HL-60 (cell line): Measurements from ENCODE around the gene GFOD1.

ENCODE experiments used
- DNase-seq, 2 experiments: peaks; one replicate each; pipeline ENCODE4 v3.0.0-alpha.2; 2010 to 2020; ENCODE audit warnings: low read depth in 1 of 2, low spot score in 1 of 2
- H3K27ac ChIP-seq: fragments of 250-450 bp; sonication (Bioruptor Pico); replicated peaks from 2 replicates; pipeline ENCODE4 v1.5.1; 2020; ENCODE audit warnings: mild to moderate bottlenecking, moderate library complexity
- H3K27me3 ChIP-seq: fragments of 250-450 bp; sonication (Bioruptor Pico); 2 replicates; pipeline ENCODE4 v1.5.1; 2021; ENCODE audit warnings: mild to moderate bottlenecking, moderate library complexity; ENCODE audit not compliant: insufficient read depth, poor library complexity, severe bottlenecking
- H3K4me3 ChIP-seq: replicated peaks from 2 replicates; pipeline ENCODE4 v1.5.1; 2011; ENCODE audit warnings: mild to moderate bottlenecking, control low read depth, low read length; ENCODE audit not compliant: insufficient read depth
- GABPA ChIP-seq: IDR thresholded peaks from 2 replicates; pipeline ENCODE4 v1.6.1; 2012; ENCODE audit warnings: low read depth
- POLR2AphosphoS5 ChIP-seq: IDR thresholded peaks from 2 replicates; pipeline ENCODE4 v1.6.1; 2012; ENCODE audit warnings: low read depth
- SPI1 ChIP-seq: IDR thresholded peaks from 2 replicates; pipeline ENCODE4 v1.6.1; 2012; ENCODE audit warnings: low read depth, mild to moderate bottlenecking, borderline replicate concordance
- TF ChIP-seq, protein P1 (sequence below): IDR thresholded peaks from one replicate; pipeline ENCODE4 v1.5.1; 2011; ENCODE audit warnings: low read length, control low read depth, inconsistent platforms; ENCODE audit not compliant: insufficient read depth
- TF ChIP-seq, protein P2 (sequence below): IDR thresholded peaks from 2 replicates; pipeline ENCODE4 v1.6.1; 2012; ENCODE audit warnings: low read depth; ENCODE audit not compliant: insufficient replicate concordance

GFOD1 gene

DNA sequence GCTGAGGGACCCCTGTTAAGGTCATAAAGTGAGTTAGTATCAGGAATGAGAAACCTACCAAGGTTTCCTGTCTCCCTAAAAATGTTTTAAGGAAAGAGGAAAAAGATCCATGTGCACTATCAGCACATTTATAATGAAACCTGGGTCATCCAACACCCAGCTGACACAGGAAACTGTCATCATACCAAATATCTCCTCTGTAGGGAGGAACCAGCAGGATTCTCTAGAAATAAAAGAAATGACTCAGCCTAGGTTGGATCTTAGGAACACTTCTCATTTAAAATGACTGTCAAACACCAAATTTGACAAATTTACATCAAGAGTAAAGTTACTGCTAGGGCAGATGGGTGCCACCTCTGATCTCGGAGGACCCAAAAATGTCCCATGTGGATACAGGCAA, 21.7 kb downstream of the GFOD1 start:
- DNase-seq, result no peak
- H3K27me3 ChIP-seq, result no peaks in the 10 kb centered on the region
- TF ChIP-seq POLR2AphosphoS5, result no peak
- TF ChIP-seq, protein P1, sequence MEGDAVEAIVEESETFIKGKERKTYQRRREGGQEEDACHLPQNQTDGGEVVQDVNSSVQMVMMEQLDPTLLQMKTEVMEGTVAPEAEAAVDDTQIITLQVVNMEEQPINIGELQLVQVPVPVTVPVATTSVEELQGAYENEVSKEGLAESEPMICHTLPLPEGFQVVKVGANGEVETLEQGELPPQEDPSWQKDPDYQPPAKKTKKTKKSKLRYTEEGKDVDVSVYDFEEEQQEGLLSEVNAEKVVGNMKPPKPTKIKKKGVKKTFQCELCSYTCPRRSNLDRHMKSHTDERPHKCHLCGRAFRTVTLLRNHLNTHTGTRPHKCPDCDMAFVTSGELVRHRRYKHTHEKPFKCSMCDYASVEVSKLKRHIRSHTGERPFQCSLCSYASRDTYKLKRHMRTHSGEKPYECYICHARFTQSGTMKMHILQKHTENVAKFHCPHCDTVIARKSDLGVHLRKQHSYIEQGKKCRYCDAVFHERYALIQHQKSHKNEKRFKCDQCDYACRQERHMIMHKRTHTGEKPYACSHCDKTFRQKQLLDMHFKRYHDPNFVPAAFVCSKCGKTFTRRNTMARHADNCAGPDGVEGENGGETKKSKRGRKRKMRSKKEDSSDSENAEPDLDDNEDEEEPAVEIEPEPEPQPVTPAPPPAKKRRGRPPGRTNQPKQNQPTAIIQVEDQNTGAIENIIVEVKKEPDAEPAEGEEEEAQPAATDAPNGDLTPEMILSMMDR, result no peak
- TF ChIP-seq GABPA, result no peak
- TF ChIP-seq SPI1, result no peak
- TF ChIP-seq, protein P2, sequence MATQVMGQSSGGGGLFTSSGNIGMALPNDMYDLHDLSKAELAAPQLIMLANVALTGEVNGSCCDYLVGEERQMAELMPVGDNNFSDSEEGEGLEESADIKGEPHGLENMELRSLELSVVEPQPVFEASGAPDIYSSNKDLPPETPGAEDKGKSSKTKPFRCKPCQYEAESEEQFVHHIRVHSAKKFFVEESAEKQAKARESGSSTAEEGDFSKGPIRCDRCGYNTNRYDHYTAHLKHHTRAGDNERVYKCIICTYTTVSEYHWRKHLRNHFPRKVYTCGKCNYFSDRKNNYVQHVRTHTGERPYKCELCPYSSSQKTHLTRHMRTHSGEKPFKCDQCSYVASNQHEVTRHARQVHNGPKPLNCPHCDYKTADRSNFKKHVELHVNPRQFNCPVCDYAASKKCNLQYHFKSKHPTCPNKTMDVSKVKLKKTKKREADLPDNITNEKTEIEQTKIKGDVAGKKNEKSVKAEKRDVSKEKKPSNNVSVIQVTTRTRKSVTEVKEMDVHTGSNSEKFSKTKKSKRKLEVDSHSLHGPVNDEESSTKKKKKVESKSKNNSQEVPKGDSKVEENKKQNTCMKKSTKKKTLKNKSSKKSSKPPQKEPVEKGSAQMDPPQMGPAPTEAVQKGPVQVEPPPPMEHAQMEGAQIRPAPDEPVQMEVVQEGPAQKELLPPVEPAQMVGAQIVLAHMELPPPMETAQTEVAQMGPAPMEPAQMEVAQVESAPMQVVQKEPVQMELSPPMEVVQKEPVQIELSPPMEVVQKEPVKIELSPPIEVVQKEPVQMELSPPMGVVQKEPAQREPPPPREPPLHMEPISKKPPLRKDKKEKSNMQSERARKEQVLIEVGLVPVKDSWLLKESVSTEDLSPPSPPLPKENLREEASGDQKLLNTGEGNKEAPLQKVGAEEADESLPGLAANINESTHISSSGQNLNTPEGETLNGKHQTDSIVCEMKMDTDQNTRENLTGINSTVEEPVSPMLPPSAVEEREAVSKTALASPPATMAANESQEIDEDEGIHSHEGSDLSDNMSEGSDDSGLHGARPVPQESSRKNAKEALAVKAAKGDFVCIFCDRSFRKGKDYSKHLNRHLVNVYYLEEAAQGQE, result no peak
- no peak overlapping the region for H3K27ac ChIP-seq
- H3K4me3 ChIP-seq, result no peak overlapping the region

DNA sequence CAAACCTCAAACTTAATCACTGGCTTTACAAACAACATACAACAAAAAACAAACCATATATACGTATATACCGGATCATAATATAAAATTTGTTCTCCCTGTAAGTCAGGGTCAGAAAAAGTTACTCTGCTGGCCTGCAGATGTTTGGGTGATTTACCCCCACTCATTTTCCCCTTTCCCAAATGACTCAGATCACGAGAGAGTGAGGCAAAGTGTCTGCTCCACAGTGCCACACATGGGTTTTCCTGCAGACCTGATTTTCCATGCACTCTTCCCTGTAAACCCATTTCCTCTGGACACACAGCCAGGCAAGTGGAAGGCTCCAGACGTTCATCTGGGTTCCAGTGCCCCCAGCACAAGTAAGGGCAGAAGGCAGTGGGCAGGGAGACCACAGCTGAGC, 23.5 kb downstream of the GFOD1 start:
- Histone ChIP-seq H3K27me3 (no peaks in the 10 kb centered on the region), H3K4me3 (no peak overlapping the region), H3K27ac (peak overlapping the region; percentile 34)
- no peak for TF ChIP-seq POLR2AphosphoS5
- TF ChIP-seq SPI1, result no peak
- DNase-seq, result no peak

DNA sequence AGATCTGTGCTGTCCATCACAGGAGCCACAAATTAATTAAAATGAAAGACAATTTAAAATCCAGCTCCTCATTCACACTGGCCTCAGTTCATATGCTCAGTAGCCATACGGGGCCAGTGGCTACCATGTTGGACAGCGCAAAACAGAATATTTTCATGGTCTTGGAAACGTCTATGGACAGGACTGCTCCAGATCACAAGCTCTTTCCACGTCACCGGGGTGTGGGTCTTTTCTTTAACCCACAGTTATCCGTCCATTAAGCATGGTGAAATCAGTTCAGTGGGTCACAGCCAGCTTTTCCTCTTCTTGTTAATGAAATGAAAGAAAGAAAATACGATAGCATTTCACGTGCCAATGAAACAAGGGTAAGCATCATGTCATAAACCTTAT, 24.1 kb downstream of the GFOD1 start:
- no peak overlapping the region for H3K27ac ChIP-seq
- DNase-seq, result no peak
- H3K27me3 ChIP-seq, result no peaks in the 10 kb centered on the region
- H3K4me3 ChIP-seq, result no peak overlapping the region
- TF ChIP-seq POLR2AphosphoS5 (no peak), SPI1 (no peak), GABPA (no peak)
- TF ChIP-seq, protein P2, result no peak
- TF ChIP-seq, protein P1, result no peak

DNA sequence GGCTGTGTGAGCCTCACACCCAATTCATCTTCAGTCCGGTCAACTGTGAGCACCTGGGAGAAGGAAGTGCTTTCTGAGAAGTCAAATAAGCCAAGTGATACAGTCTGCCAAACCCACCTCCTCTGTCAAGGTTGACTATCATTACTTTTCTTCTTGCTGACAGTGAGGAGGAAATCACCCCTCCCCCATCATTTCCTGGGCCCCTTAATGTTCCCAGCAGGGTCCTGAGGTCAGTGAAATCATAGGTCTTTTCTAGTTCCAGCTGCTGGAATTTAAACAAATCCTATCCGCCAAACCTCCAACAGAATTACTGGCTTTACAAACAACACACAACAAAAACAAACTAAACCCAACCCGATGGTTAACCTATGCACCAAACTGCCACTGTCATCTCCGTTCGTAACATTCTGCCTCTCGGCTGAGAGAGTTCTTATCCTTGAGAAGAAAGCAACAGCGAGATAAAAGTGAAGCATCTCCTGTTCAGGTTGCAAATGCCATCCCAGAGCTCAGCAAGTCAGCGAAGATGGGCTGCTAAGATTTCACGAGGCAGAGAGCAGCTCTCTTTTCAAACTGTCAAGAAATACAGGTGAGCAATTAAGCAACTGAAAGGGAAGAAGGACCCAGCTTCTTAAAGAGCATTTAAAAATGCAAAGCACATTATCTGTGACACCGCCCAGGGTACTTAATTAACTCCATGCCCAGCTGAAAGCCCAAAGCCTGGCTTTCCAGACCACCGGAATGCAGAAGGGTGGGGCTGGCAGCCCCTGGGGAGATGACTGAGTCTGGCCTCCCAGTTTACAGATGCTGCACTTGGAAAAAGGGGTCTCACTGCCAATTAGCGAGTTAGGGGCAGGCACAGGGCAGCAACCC, 24.7 kb downstream of the GFOD1 start:
- peak overlapping the region; percentile 35 for H3K27ac ChIP-seq
- no peak for DNase-seq
- no peak for TF ChIP-seq GABPA
- TF ChIP-seq, protein P1, result no peak
- TF ChIP-seq, protein P2, result no peak
- TF ChIP-seq SPI1, result no peak
- TF ChIP-seq POLR2AphosphoS5, result no peak
- no peaks in the 10 kb centered on the region for H3K27me3 ChIP-seq
- H3K4me3 ChIP-seq, result no peak overlapping the region
